ENCODE data around the gene TEDC1.

GRCh38 chr14:105469456-105470349, 21.3 kb upstream of the TEDC1 start:
- TF ChIP-seq TOX (CRISPR knock-in tag; IDR thresholded peaks at IDR 0.05; ENCODE audit: borderline replicate concordance) (no peak), TSHZ2 (CRISPR knock-in tag; IDR thresholded peaks at IDR 0.05) (no peak), CSRNP3 (CRISPR knock-in tag; IDR thresholded peaks at IDR 0.05) (no peak), CREB5 (CRISPR knock-in tag; IDR thresholded peaks at IDR 0.05; ENCODE audit: low read depth) (no peak), OSR1 (CRISPR knock-in tag; IDR thresholded peaks at IDR 0.05) (no peak), ZC3H10 (CRISPR knock-in tag; IDR thresholded peaks at IDR 0.05) (no peak), RARB (CRISPR knock-in tag; IDR thresholded peaks at IDR 0.05) (no peak), ZFP30 (CRISPR knock-in tag; IDR thresholded peaks at IDR 0.05) (no peak), ZFP3 (CRISPR knock-in tag; IDR thresholded peaks at IDR 0.05) (no peak)

All from SK-N-SH treated with all-trans-retinoic acid at 6 μM for 48 hours (cell line).